Fibroblast of lung (primary cell): ENCODE measurements around the gene TAC3.

Experiments used
- EZH2 ChIP-seq: IDR thresholded peaks from 2 replicates; pipeline ENCODE4 v1.5.1; 2012; ENCODE audit warnings: low read length, control low read depth, mild to moderate bottlenecking; ENCODE audit errors: missing control alignments
- TF ChIP-seq, protein P1 (sequence below), 2 donors: IDR thresholded peaks in 1 of 2; conservative IDR thresholded peaks in 1 of 2; 1 replicate in 1 of 2; 2 replicates in 1 of 2; pipeline ENCODE4 v1.5.1; 2011 to 2012; ENCODE audit warnings: low read length in 2 of 2, control low read depth in 1 of 2, inconsistent platforms in 1 of 2, low read depth in 1 of 2, mild to moderate bottlenecking in 1 of 2

DNA sequence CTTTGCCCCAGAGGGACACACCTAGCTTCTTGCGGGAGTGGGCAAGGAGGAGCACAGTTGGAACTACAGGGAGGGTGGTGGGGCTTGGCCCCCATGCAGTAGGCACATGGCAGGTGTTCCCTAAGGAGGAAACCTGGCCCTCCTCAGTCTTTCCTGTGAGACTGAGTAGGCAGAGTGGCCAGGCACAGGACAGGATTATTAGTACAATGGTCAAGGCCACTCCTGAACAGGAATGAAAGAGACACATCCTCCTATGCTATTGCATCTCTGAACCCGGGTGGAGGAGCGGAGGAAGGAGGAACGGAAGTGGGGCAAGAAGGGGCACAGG, 32.8 kb upstream of the TAC3 start:
- TF ChIP-seq, protein P1, sequence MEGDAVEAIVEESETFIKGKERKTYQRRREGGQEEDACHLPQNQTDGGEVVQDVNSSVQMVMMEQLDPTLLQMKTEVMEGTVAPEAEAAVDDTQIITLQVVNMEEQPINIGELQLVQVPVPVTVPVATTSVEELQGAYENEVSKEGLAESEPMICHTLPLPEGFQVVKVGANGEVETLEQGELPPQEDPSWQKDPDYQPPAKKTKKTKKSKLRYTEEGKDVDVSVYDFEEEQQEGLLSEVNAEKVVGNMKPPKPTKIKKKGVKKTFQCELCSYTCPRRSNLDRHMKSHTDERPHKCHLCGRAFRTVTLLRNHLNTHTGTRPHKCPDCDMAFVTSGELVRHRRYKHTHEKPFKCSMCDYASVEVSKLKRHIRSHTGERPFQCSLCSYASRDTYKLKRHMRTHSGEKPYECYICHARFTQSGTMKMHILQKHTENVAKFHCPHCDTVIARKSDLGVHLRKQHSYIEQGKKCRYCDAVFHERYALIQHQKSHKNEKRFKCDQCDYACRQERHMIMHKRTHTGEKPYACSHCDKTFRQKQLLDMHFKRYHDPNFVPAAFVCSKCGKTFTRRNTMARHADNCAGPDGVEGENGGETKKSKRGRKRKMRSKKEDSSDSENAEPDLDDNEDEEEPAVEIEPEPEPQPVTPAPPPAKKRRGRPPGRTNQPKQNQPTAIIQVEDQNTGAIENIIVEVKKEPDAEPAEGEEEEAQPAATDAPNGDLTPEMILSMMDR (conservative IDR thresholded peaks at IDR 0.05 in 1 of 2, IDR thresholded peaks at IDR 0.05 in 1 of 2; ENCODE audit: low read depth in 1 of 2, low read length in 2 of 2) = no peak
- TF ChIP-seq EZH2 = no peak
